GM19193 (cell line): Measurements from ENCODE around the gene ERMAP.

Experiments used
- POLR2A ChIP-seq: IDR thresholded peaks from 4 replicates; pipeline ENCODE4 v1.6.1; 2011; ENCODE audit not compliant: insufficient read depth, insufficient read length; ENCODE audit errors: extremely low read depth

Gene ERMAP

GRCh38 chr1:42876009-42876408, 59.1 kb downstream of the ERMAP start:
- TF ChIP-seq POLR2A = no peak

GRCh38 chr1:42877380-42877779, 60.5 kb downstream of the ERMAP start:
- no peak for TF ChIP-seq POLR2A

- TF ChIP-seq POLR2A = no peak
Observed at GRCh38 chr1:42880384-42880783, 63.5 kb downstream of the ERMAP start.

GRCh38 chr1:42886046-42886739, 69.3 kb downstream of the ERMAP start:
- TF ChIP-seq POLR2A = no peak

GRCh38 chr1:42886800-42887199, 69.9 kb downstream of the ERMAP start:
- TF ChIP-seq POLR2A = no peak

GRCh38 chr1:42887366-42887765, 70.4 kb downstream of the ERMAP start:
- TF ChIP-seq POLR2A = no peak

- TF ChIP-seq POLR2A = no peak
Observed at GRCh38 chr1:42888013-42888633, 71.2 kb downstream of the ERMAP start.

- no peak for TF ChIP-seq POLR2A
Observed at GRCh38 chr1:42889264-42889663, 72.3 kb downstream of the ERMAP start.

- TF ChIP-seq POLR2A = no peak
Observed at GRCh38 chr1:42891465-42892138, 74.7 kb downstream of the ERMAP start.
